Measurements from ENCODE around the gene HMGXB4.

GRCh38 chr22:35307892-35308291 is 50.6 kb downstream of the HMGXB4 start:
- TF ChIP-seq CTCF (IDR thresholded peaks at IDR 0.05; ENCODE audit: control extremely low read depth in 1 of 3, insufficient read depth in 1 of 3, low read depth in 1 of 3, low read length in 3 of 3) = no peak
- no peak for TF ChIP-seq POLR2A (IDR thresholded peaks at IDR 0.05; ENCODE audit: control extremely low read depth in 1 of 2, low read depth in 2 of 2, low read length in 2 of 2)
- TF ChIP-seq EP300 (IDR thresholded peaks at IDR 0.05; ENCODE audit: borderline replicate concordance in 1 of 2, low read depth in 2 of 2, low read length in 2 of 2) = no peak
- no peak for TF ChIP-seq ZNF274 (IDR thresholded peaks at IDR 0.05; ENCODE audit: borderline replicate concordance, extremely low read depth, low read length)
- no peak for TF ChIP-seq CEBPB (IDR thresholded peaks at IDR 0.05; ENCODE audit: low read depth, low read length)
- no peak for TF ChIP-seq HDAC6 (IDR thresholded peaks at IDR 0.05; ENCODE audit: low read depth, low read length)
- TF ChIP-seq YY1 (IDR thresholded peaks at IDR 0.05; ENCODE audit: low read depth, low read length) = no peak
- no peak for TF ChIP-seq RFX5 (IDR thresholded peaks at IDR 0.05; ENCODE audit: borderline replicate concordance, low read depth, low read length)
- TF ChIP-seq TEAD4 (IDR thresholded peaks at IDR 0.05; ENCODE audit: low read depth, low read length) = no peak
- no peak for TF ChIP-seq SP1 (IDR thresholded peaks at IDR 0.05; ENCODE audit: low read depth, low read length)
- TF ChIP-seq BRCA1 (IDR thresholded peaks at IDR 0.05; ENCODE audit: low read depth, low read length) = no peak
- no peak for TF ChIP-seq POLR2AphosphoS5 (IDR thresholded peaks at IDR 0.05; ENCODE audit: low read depth, low read length)
- TF ChIP-seq MAX (IDR thresholded peaks at IDR 0.05) = no peak
- no peak for TF ChIP-seq POU5F1 (IDR thresholded peaks at IDR 0.05; ENCODE audit: low read depth, low read length)

Measured in H1 (cell line).